Activated effector memory CD4-positive, alpha-beta T cell treated with anti-CD3 and anti-CD28 coated beads, Interleukin-2, amount 50 U/mL, for 16 hours (primary cell): ENCODE measurements around the gene CDK17.
A peak's percentile ranks its signal among the peaks of the same experiment; 100 is the strongest.
"Not testable (repeated sequence)": the region's sequence is repeated elsewhere in the genome, so short reads cannot be mapped to it uniquely, and the experiment has no call there.

Experiments used
- DNase-seq: peaks from one replicate; pipeline ENCODE4 v3.0.0-alpha.2; 2020

Gene CDK17

GRCh38 chr12:96399919-96400630, at the start of gene CDK17:
CDK17 (minus strand) TSS chr12:96400439; CDS start chr12:96334836, 65,603 bp downstream.
- peak; percentile 95 for DNase-seq

- no peak for DNase-seq
Measured at GRCh38 chr12:96448300-96448699, 48.1 kb upstream of the CDK17 start.

GRCh38 chr12:96447256-96447655, 47.0 kb upstream of the CDK17 start:
- DNase-seq: no peak

- peak; percentile 75 for DNase-seq
Measured at GRCh38 chr12:96445691-96446583, 45.7 kb upstream of the CDK17 start.

GRCh38 chr12:96444399-96444798, 44.2 kb upstream of the CDK17 start:
- no peak for DNase-seq

GRCh38 chr12:96442906-96443305, 42.7 kb upstream of the CDK17 start:
- DNase-seq: no peak

- DNase-seq: no peak
Measured at GRCh38 chr12:96441816-96442215, 41.6 kb upstream of the CDK17 start.

- no peak for DNase-seq
Measured at GRCh38 chr12:96438330-96438729, 38.1 kb upstream of the CDK17 start.

- no peak for DNase-seq
Measured at GRCh38 chr12:96437171-96437445, 36.9 kb upstream of the CDK17 start.

GRCh38 chr12:96436366-96437170, 36.3 kb upstream of the CDK17 start:
- no peak for DNase-seq

- peak; percentile 86 for DNase-seq
Measured at GRCh38 chr12:96434107-96434506, 33.9 kb upstream of the CDK17 start.

GRCh38 chr12:96432496-96433321, 32.5 kb upstream of the CDK17 start:
- not testable (repeated sequence) for DNase-seq

GRCh38 chr12:96431067-96431466, 30.8 kb upstream of the CDK17 start:
- no peak for DNase-seq

GRCh38 chr12:96427269-96427729, 27.1 kb upstream of the CDK17 start:
- DNase-seq: no peak

- no peak for DNase-seq
Measured at GRCh38 chr12:96425951-96426350, 25.7 kb upstream of the CDK17 start.

GRCh38 chr12:96425321-96425720, 25.1 kb upstream of the CDK17 start:
- DNase-seq: no peak

- no peak for DNase-seq
Measured at GRCh38 chr12:96424601-96425000, 24.4 kb upstream of the CDK17 start.

- no peak for DNase-seq
Measured at GRCh38 chr12:96422192-96422591, 22.0 kb upstream of the CDK17 start.

GRCh38 chr12:96421014-96421413, 20.8 kb upstream of the CDK17 start:
- no peak for DNase-seq

- no peak for DNase-seq
Measured at GRCh38 chr12:96420277-96420835, 20.1 kb upstream of the CDK17 start.

GRCh38 chr12:96419576-96420276, 19.5 kb upstream of the CDK17 start:
- DNase-seq: no peak
